Panc1 (cell line): ENCODE measurements around the gene ZNF888. TPM values are rescaled to one million over a fixed set of nuclear protein-coding genes. Genes with fewer than 3 reads are reported as not detected.

Source experiments
- ATAC-seq: fragments of 200-7000 bp; cut with Tn5 transposase; 2 replicates; pipeline ENCODE4 v1.9.1; 2020; ENCODE audit warnings: mild to moderate bottlenecking, moderate library complexity
- BruUV-seq: library from RNA; stranded (reverse); fragments of 400-500 nt; replicated peaks from 2 replicates; lab custom pipeline; 2021; lab: Mats Ljungman, UMichigan
- CTCF ChIA-PET: fragments of 300-600 bp; sonication (Branson Sonifier 250); formaldehyde crosslinking; loops from one replicate; lab custom pipeline; 2022; ENCODE audit warnings: antibody characterized with exemption; lab: Charles Lee
- POLR2A ChIA-PET: fragments of 300-600 bp; sonication (Branson Sonifier 250); formaldehyde crosslinking; loops from one replicate; lab custom pipeline; 2022; ENCODE audit warnings: antibody characterized with exemption; lab: Charles Lee
- DNase-seq: peaks from one replicate; pipeline ENCODE4 v3.0.0-alpha.2; 2010; ENCODE audit warnings: low read depth, low spot score
- H3K27ac ChIP-seq: 2 replicates; pipeline ENCODE4 v1.5.1; 2011; ENCODE audit warnings: mild to moderate bottlenecking, low read length, inconsistent platforms
- H3K27me3 ChIP-seq: fragments of 200-500 bp; sonication (Bioruptor generic); 2 replicates; pipeline ENCODE4 v1.6.0; 2014; ENCODE audit warnings: low read length, inconsistent platforms; ENCODE audit not compliant: control insufficient read depth, insufficient read depth
- H3K36me3 ChIP-seq: fragments of 200-500 bp; sonication (Bioruptor generic); 2 replicates; pipeline ENCODE4 v1.5.1; 2014; ENCODE audit warnings: inconsistent platforms, mild to moderate bottlenecking, low read length, moderate library complexity; ENCODE audit not compliant: control insufficient read depth, insufficient read depth
- H3K4me1 ChIP-seq: 2 replicates; pipeline ENCODE4 v1.5.1; 2011; ENCODE audit warnings: inconsistent platforms, mild to moderate bottlenecking, low read length, moderate library complexity; ENCODE audit not compliant: control insufficient read depth, insufficient read depth
- H3K4me3 ChIP-seq, 2 experiments: 2 replicates each; pipeline ENCODE4 v1.5.1; 2011 to 2012; ENCODE audit warnings: low read depth in 2 of 2, low read length in 2 of 2, mild to moderate bottlenecking in 2 of 2, inconsistent platforms in 1 of 2, moderate library complexity in 1 of 2
- H3K9me3 ChIP-seq: fragments of 200-500 bp; sonication (Bioruptor generic); 2 replicates; pipeline ENCODE4 v1.5.1; 2014; ENCODE audit warnings: low read depth, mild to moderate bottlenecking, inconsistent platforms, low read length, moderate library complexity; ENCODE audit not compliant: control insufficient read depth, insufficient read depth
- CTCF ChIP-seq: fragments of 450-650 bp; IDR thresholded peaks from 2 replicates; pipeline ENCODE4 v1.5.1; 2017; ENCODE audit warnings: mild to moderate bottlenecking
- POLR2AphosphoS5 ChIP-seq: IDR thresholded peaks from 2 replicates; pipeline ENCODE4 v1.6.1; 2012; ENCODE audit warnings: mild to moderate bottlenecking, low read depth, low read length, moderate library complexity
- REST ChIP-seq, 2 experiments: IDR thresholded peaks; 2 replicates each; pipeline ENCODE4 v1.6.1; 2011 to 2012; ENCODE audit warnings: low read depth in 2 of 2, control low read depth in 1 of 2, low read length in 1 of 2, mild to moderate bottlenecking in 1 of 2, moderate library complexity in 1 of 2; ENCODE audit not compliant: insufficient read depth in 1 of 2
- SIN3A ChIP-seq: IDR thresholded peaks from 2 replicates; pipeline ENCODE4 v1.6.1; 2012; ENCODE audit warnings: low read depth, mild to moderate bottlenecking, low read length, moderate library complexity, borderline replicate concordance; ENCODE audit not compliant: insufficient read depth
- TCF7L2 ChIP-seq: IDR thresholded peaks from 2 replicates; pipeline ENCODE4 v1.6.1; 2011; ENCODE audit warnings: mild to moderate bottlenecking, low read depth, low read length, inconsistent platforms
- in situ Hi-C: cut with HindIII; loops from 2 replicates; pipeline ENCODE4 v1.10.0; 2016; ENCODE audit warnings: low sequenced_read_pairs, low pct_unique_long_range_greater_than_20kb
- intact Hi-C: fragments of 100-400 bp; cut with micrococcal nuclease; formaldehyde crosslinking; loops from one replicate; pipeline ENCODE4 v1.10.0; 2022; ENCODE audit not compliant: unreplicated experiment
- total RNA-seq: library from RNA; stranded (reverse); gene quantifications from one replicate; pipeline ENCODE4 v1.2.1, GENCODE V29; 2021; ENCODE audit not compliant: unreplicated experiment

ZNF888 gene
- total RNA-seq, 1 experiment from 2014 or later: 7.4 TPM

- Histone ChIP-seq H3K27me3 (no peaks in the 10 kb centered on the region), H3K4me1 (no peaks in the 10 kb centered on the region), H3K4me3 (no peak overlapping the region), H3K36me3 (no peaks in the 10 kb centered on the region), H3K27ac (no peak overlapping the region), H3K9me3 (peaks cover 8% of the 10 kb centered on the region; the same call in 1 of the 2 replicates)
- no TSS peak for BruUV-seq
- POLR2A ChIA-PET: no interaction called here
- ATAC-seq (no peak), DNase-seq (no peak)
- TF ChIP-seq TCF7L2: no peak
- CTCF ChIA-PET: interaction anchor here (0.6 kb wide), 1 partner anchor 19 kb away, joined by 11 read pairs; no protein-coding TSS in a partner anchor
- in situ Hi-C loops: no loop called here
- intact Hi-C loops: no loop called here
Observed at GRCh38 chr19:52943884-52944643, 20.8 kb upstream of the ZNF888 start.

GRCh38 chr19:52943134-52943883, 20.1 kb upstream of the ZNF888 start:
- 0 out of 2 replicates have a peak overlapping the region, but pooled peaks have one; percentile 48 for H3K27ac ChIP-seq

More at GRCh38 chr19:52943134-52943883, 20.1 kb upstream of the ZNF888 start:
- BruUV-seq: no TSS peak
- Histone ChIP-seq H3K4me3 (peak overlapping the region; percentile 79 to 96), H3K4me1 (no peaks in the 10 kb centered on the region), H3K27me3 (no peaks in the 10 kb centered on the region), H3K36me3 (no peaks in the 10 kb centered on the region), H3K9me3 (peaks cover 3% of the 10 kb centered on the region; the same call in 1 of the 2 replicates)
- intact Hi-C loops: no loop called here
- ChIA-PET CTCF (no interaction called here), POLR2A (no interaction called here)
- DNase-seq (no peak), ATAC-seq (no peak)
- in situ Hi-C loops: no loop called here
- TF ChIP-seq REST (IDR thresholded peaks at IDR 0.05; ENCODE audit: insufficient read depth in 1 of 2, low read depth in 2 of 2, low read length in 1 of 2): no peak
- TF ChIP-seq POLR2AphosphoS5: no peak
- TF ChIP-seq TCF7L2: no peak
- TF ChIP-seq SIN3A: no peak
- no peak for TF ChIP-seq CTCF
